Activated naive CD8-positive, alpha-beta T cell treated with anti-CD3 and anti-CD28 coated beads, Interleukin-2, amount 50 U/mL, for 16 hours (primary cell): Measurements from ENCODE around the gene TFRC.
"Not testable (repeated sequence)": the region's sequence is repeated elsewhere in the genome, so short reads cannot be mapped to it uniquely, and the experiment has no call there.

Experiments used
- DNase-seq: peaks from one replicate; pipeline ENCODE4 v3.0.0-alpha.2; 2020; ENCODE audit warnings: low read depth, low spot score

TFRC gene

DNA sequence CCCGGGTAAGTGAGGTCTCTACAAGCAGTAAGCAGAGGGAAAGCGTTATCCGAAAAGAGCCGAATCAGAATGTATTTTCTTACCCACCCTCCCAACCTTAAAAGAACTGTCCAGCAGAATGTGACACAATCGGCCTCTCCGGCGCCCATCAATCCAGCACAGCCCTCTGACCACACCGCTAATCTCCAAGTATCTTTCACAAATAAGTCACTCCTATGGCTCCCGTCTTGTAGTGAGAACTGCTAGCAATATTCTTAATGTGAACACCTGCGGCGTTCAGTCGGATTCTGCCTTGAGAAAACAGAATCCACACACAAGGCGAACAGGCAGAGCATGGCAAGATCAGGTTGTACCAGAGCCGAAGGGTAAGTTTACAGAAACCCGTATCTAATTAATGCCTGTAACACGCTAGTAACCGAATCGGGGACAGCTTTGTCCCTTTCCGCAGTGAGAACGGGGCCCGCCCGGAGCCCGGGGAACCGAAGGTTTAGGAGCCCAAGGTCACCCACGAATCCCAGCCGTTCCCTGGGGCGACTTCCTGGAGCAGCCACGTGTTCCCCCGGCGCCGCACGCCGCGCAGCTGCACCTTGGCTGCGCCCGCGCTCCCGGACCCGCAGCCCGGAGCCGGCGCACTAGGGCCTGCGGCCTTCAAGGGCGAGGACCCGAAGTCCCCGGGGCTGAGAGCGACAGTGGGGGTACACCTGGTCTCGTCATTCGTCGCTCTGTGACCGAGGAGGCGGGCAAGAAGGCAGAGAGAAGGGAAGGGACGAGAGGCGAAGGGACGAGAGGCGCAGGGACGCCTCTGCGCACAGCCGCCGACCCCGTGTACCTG, 672 bp downstream of the TFRC start:
- peak; percentile 11 for DNase-seq

DNA sequence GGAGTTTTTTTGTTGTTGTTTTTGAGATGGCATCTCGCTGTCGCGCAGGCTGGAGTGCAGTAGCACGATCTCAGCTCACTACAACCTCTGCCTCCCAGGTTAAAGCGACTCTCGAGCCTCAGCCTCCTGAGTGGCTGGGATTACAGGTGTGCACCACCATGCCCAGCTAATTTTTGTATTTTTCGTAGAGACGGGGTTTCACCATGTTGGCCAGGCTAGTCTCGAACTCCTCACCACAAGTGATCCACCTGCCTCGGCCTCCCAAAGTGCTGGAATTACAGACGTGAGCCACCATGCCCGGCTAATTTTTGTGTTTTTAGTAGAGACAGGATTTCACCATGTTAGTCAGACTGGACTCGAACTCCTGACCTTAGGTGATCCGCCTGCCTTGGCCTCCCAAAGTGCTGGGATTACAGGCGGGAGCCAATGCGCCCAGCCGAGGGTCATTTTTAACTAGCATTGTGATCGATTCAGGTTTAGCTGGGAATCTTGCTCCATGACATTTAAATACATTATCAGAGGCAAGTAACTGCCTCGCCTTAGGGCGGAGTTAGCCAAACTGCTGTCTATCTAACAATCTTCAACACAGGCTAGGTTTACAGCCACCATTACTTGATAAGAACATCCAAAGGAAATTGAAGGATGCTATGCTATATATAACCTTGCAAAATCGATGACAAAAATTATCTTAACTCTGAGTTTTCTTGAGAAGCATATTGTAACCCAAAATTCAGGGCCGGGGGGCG, 1.6 kb downstream of the TFRC start:
- not testable (repeated sequence) for DNase-seq

DNA sequence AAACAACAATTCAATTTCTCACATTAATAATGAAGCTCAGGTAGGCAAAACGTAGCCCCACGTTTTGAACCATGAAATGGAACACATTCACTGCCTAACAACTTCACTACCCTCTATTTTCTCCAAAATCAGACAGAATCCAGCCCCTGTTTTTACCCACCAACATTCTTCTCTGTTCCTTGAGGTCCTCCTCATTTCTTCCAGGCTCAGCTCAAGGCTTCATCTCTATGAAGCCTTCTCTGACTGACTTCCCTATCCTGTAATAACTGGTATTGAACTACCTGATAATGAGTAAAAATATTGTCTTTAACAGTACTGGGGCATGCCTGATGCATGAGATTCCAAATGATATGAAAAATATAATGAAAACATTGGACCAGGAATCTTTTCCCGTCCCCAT, 2.2 kb downstream of the TFRC start:
- DNase-seq = no peak

DNA sequence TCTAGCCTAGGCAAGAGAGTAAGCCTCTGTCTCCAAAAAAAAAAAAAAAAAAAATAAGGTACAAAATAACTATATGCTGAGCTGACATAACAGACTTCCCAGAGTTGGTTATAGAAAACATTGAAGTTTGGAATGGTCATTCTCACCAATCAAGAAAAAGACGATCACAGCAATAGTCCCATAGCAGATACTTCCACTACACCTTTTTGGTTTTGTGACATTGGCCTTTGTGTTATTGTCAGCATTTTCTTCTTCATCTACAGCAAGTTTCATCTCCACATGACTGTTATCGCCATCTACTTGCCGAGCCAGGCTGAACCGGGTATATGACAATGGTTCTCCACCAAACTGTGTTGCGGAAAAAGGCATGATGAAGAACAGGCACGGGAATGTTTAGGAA, 6.9 kb downstream of the TFRC start:
- DNase-seq = no peak

DNA sequence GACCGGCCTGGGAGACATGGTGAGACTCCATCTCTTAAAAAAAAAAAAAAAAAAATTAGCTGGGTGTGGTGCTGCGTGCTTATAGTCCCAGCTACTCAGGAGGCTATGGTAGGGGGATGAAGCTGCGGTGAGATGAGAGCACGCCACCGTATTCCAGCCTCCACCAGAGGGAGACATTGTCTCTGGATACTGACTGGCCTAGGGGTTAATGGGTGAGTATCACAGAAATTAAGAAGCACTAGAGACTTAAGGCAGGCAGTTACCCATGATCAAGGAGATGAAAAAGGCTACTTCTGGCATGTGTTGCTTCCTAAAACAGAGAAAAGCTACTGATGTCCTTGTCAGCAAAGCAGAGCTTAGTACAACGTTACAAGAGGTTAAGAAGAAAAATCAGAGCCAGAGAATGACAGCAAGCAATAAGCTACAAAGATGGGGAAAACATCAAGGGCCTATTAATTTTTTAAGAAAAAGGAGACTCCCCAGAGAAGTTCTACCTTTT, 8.6 kb downstream of the TFRC start:
- peak; percentile 34 for DNase-seq

DNA sequence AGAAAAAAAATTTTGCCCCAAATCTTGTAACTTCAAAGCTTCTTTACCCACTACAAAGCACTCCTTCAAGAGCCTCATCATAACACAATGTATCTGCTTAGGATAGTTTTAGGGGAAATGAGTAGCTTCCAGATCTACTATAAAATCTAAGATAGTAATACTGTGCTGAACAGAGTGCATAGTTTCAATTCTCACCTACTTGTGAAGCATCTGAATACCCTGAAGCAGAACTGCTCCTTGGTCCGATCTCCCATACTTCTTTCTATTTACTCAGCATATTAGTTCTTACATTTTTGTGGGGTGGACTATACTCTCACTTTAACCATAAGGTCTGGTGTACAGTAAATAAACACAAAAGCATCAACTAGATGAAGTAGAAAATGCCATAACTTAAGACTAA, 9.6 kb downstream of the TFRC start:
- DNase-seq = no peak

DNA sequence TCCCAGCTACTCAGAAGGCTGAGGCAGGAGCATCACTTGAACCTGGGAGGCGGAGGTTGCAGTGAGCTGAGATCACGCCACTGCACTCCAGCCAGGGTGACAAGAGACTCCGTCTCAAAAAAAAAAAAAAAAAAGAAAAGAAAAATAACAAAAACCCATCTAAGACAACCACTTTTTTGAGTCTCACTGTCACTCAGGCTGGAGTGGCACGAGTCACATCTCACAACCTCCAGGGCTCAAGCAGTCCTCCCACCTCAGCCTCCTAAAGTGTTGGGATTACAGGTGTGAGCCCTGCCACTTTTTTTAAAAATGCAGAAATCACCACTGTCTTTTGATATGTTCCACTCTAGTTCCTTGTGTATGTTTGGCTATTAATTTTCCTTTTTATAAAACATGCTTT, 13.1 kb downstream of the TFRC start:
- DNase-seq = not testable (repeated sequence)

DNA sequence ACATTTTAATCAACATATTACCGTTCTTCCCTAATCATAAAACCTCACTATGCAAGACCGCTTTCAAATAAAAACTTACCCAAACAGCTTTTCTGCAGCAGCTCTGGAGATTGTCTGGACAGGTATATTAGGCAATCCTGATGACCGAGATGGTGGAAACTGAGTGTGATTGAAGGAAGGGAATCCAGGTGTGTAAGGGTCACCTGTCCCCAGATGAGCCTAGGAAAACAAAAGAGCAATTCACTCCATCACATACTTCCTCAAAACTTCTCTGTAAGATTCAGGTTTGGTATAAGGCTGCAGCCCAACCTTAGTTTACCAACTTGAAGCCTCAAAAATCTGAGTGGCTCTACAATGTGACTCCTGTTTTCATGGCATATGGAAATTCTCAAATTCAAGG, 14.5 kb downstream of the TFRC start:
- DNase-seq = no peak

DNA sequence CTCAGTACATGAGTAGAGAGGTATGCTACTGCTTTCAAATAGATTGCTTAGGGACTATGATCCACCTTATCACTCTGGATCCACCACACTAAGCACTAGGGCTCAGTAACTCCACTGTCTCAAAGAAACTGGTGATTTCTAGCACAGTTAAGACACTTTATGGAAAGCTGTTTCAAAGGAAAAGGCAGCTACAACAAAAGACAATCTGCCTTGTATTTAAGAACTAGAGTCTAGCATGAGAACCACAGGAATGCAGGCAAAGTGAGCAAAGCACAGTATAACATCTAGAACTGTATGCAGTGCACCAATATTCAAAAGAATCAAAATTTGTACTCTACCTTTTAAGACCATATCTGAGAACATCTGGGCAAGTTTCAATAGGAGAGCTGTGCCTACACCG, 17.9 kb downstream of the TFRC start:
- DNase-seq = no peak

DNA sequence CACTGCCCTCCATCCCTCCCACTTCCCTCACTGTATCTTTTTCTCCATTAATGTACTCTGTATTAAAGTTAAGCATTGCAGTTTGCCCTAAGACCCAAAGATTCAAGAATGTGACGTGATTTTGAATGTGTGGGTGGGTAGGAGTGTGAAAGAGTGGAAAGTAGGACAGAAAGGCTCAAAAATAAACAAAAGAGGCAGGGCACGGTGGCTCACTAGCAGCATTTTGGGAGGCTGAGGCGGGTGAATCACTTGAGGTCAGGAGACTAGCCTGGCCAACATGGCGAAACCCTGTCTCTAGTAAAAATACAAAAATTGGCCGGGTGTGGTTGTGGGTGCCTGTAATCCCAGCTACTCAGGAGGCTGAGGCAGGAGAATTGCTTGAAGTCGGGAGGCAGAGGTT, 18.4 kb downstream of the TFRC start:
- DNase-seq = no peak

DNA sequence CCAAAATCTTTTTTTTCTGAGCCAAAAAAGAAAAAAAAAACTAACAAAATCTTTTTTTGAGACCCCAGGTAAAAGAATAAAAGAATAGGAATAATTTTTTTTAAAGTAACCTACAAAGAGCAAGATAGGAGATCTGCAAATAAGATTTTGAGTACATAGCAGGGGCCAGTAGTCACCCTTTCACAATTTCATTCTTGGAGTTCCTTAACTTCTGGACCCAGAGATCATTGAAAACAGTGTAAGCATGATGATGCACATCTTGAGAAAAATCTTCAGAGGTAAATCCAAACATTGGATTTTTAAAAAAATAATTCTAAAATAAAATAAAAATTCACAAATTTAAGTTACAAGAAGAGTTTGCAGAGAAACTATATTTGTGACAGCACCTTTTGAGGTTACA, 18.8 kb downstream of the TFRC start:
- DNase-seq = no peak

DNA sequence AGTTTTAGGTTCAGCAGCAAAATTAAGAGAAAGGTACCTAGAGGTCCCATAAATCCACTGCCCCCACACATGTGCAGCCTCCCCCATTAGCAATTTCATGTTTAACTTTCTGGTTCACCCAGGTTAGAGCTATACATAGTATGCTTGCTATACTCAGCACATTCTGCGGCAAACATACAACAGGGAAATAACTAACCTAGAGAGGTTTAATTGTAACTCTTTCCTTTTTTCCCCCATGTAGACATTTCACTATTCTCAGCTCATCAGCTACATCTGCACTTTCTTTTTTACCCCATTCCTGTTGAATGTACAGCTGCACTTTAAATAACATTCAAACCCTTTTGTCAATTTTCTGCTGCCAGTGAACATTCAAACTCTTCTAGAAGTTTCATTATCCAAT, 21.1 kb downstream of the TFRC start:
- DNase-seq = no peak

DNA sequence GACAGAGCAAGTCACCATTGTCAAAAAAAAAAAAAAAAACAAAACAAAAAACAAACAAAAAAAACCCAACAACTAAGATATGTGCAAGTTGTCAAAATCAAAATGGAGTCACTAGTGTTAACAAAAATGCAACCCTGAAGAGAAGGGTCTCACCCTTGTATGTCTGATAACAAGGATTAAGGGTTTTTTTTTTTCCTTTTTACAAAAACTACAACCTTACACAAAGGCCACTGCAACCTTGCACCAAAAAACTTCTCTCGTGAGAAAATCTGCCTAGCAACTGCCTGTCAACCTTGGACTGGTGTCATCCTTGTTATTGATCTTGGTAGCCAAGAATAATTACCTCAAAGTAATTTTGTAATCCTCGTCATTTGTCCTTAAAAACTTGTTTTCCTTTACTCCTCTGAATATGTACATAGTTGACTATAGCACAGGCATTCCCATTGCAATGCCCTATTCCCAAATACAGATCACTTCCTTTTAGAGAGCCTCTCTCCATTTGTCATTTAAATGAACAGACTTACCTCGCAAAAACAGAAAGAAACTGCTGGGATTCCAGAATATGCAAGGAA, 24.0 kb downstream of the TFRC start:
- no peak for DNase-seq

DNA sequence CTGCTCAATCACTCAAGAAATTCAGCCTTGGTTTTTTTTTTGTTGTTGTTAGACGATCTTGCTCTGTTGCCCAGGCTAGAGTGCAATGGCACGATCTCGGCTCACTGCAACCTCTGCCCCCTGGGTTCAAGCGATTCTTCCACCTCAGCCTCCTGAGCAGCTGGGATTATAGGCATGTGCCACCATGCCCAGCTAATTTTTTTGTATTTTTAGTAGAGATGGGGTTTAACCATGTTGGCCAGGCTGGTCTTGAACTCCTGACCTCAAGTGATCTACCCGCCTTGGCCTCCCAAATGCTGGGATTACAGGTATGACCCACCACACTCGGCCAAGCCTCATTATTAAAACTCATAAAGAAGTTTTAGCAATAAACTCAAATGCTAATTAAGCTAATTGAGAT, 25.5 kb downstream of the TFRC start:
- DNase-seq = not testable (repeated sequence)

DNA sequence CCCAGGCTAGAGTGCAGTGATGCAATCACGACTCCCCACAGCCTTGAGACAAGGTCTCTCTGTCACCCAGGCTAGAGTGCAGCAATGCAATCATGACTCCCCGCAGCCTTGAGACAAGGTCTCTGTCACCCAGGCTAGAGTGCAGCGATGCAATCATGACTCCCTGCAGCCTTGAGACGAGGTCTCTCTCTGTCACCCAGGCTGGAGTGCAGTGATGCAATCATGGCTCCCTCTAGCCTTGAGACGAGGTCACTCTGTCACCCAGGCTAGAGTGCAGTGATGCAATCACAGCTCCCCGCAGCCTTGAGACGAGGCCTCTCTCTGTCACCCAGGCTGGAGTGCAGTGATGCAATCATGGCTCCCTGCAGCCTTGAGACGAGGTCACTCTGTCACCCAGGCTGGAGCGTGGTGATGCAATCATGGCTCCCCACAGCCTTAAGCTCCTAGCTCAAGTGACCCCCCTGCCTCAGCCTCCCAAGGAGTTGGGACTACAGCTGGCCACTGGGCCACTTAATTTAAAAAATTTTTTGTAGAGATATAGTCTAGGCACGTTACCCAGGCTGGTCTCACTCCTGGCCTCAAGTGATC, 26.1 kb downstream of the TFRC start:
- no peak for DNase-seq

DNA sequence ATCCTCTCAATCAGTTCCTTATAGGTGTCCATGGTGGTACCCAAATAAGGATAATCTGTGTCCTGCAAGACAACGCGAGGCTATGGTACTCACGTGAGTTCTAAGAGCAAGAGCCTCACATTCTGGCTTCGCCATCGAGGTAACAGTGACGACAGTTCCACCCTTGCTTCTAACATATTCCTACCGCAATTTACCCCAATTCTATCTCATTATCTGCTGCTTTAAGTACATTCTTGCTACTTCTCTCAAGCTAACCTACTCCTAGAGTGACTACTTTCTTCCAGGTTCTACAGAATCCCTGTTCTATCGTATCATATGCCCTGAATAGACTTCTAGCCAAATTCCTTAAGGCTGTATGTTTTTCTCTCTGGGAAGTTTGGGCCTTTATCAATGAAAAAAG, 26.6 kb downstream of the TFRC start:
- no peak for DNase-seq

DNA sequence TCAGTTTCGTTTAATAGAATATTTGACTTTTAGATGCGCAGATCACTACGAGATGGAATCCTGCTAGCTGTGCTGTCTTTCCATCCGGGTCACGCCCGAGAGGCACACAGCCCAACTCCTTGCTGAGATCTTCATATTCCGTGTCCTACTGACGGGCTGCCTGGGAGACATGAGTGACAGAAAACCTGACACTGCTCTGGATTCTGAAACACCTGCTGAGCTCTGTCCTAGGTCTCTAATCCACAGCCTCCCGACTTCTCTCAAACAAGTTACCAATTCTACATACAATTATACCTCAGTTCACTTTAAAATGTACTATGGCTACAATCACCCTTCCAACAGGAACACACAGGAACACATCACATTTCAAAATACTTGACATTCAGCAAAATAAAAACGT, 27.2 kb downstream of the TFRC start:
- no peak for DNase-seq

DNA sequence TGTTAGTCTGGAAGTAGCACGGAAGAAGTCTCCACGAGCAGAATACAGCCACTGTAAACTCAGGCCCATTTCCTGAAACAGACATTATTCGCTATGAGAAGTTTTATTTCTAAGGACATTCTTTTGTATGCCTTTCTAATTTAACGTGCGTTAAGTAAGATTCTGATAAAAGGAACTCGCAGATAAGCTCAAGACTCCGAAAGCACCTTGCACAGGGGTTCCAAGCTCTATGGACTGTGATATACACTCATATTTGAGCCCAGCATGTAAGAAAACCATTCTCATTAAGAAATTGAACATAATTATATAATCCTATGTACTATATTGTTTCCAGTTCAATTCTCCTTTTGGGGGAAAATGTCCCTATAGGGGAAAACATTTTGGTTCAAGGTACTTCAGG, 28.4 kb downstream of the TFRC start:
- DNase-seq = no peak

DNA sequence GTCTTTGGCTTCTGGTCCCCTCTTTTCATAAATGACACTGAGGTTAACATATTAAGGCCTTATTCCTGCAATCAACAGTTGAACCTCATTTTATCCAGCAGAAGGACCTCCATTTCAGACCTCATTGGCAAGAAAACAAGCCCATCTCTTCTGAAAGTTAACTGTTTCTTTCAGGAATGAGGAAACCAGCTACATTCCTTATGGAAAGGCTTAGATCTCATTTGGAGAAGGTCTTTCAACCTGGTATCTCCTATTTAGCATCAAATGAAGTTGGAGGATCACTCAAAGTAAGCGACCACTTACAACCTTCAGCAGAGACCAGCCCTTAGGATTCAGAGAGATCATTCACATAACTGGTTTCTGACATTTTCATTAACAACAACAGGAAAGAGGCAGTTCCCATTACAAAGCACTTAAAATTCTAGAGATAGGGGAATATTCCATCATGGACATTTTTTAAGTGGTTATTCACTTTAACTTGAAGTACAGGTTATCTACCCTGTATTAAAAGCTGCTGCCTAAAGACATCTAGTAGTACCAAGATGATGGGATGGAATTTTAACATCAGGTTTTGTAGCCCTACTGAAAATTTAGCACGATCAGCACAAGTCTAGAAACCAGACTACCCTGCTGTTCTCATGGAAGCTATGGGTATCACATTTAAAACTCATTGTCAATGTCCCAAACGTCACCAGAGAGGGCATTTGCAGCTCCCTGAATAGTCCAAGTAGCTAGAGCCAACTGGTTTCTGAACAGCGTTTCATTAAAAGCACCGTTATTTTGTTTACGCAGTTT, 30.4 kb downstream of the TFRC start:
- DNase-seq = no peak

DNA sequence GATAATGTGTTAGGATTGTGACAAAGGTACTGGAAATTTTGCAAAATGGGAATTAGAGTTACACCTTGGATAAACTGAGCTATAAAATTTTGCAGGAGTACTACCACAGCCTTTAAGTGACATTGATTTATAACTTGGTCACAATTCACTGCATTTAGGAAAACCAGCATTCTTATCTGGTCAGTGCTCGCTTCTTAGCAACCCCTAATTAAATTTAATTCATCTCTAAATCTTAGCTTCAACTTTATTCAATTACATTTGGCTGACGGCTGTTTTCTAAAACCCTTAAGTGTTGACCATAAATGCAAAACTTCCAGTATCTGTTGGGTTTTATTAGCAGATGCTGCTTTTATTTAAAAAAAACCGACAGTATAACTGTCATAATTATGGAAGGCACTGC, 31.3 kb downstream of the TFRC start:
- DNase-seq = no peak

DNA sequence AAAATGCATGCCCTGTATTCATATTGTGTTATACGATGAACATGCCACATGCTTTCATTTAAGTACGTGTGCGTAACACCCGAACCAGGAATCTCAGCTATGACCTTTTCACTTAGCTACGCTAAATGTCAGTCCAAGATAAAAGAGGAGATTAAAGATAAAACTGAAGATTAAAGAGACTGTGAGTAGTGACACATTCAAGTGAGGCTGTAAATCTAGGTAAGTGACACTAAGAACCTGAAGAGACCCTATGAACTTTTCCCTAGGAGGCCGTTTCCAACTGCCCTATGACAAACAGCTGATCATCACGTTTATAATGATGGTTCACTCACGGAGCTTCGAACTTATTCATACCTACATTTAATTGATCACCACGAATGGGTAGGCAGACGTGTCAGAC, 32.2 kb downstream of the TFRC start:
- DNase-seq = no peak
